Sigmoid colon (tissue), 7 donors: ENCODE data around the gene NCBP2L. TPM values are rescaled to one million over a fixed set of nuclear protein-coding genes. Genes with fewer than 3 reads are reported as not detected.

Source experiments
- DNase-seq: peaks from one replicate; pipeline ENCODE4 v3.0.0-alpha.2; 2019
- H3K27ac ChIP-seq, 4 donors: fragments of 200-600 bp; sonication (generic); one replicate each; pipeline ENCODE4 v1.5.1; 2016 to 2019; ENCODE audit warnings: mild to moderate bottlenecking in 1 of 4
- H3K27me3 ChIP-seq, 3 donors: fragments of 200-600 bp; sonication (generic); one replicate each; pipeline ENCODE4 v1.5.1; 2019; ENCODE audit warnings: mild to moderate bottlenecking in 1 of 3
- H3K36me3 ChIP-seq, 4 donors: fragments of 200-600 bp; sonication (generic); one replicate each; pipeline ENCODE4 v1.5.1; 2016 to 2019
- H3K4me1 ChIP-seq, 4 donors: fragments of 200-600 bp; sonication (generic); one replicate each; pipeline ENCODE4 v1.5.1; 2017 to 2019
- H3K4me3 ChIP-seq, 4 donors: fragments of 200-600 bp; sonication (generic); one replicate each; pipeline ENCODE4 v1.5.1; 2017 to 2019; ENCODE audit warnings: mild to moderate bottlenecking in 2 of 4, moderate library complexity in 1 of 4
- H3K9me3 ChIP-seq, 4 donors: fragments of 200-600 bp in 3 of 4; sonication (generic) in 3 of 4; one replicate each; pipeline versions ENCODE4 v1.5.1 to v1.6.1; 2013 to 2019
- CTCF ChIP-seq, 4 experiments: fragments of 450-650 bp in 3 of 4; fragments of 200-600 bp in 1 of 4; IDR thresholded peaks; one replicate each; pipeline ENCODE4 v1.5.1; 2016 to 2019; ENCODE audit warnings: antibody characterized with exemption in 4 of 4, mild to moderate bottlenecking in 3 of 4, moderate library complexity in 2 of 4
- EP300 ChIP-seq, 4 donors: sonication (generic); formaldehyde crosslinking; IDR thresholded peaks; one replicate each; pipeline ENCODE4 v1.6.1; 2017; ENCODE audit warnings: antibody characterized with exemption in 4 of 4
- POLR2A ChIP-seq, 2 donors: fragments of 450-650 bp; IDR thresholded peaks; one replicate each; pipeline ENCODE4 v1.6.1; 2016; ENCODE audit warnings: antibody characterized with exemption in 2 of 2, mild to moderate bottlenecking in 2 of 2, moderate library complexity in 2 of 2
- POLR2AphosphoS5 ChIP-seq, 4 donors: sonication (generic); formaldehyde crosslinking; IDR thresholded peaks; one replicate each; pipeline ENCODE4 v1.6.1; 2017; ENCODE audit warnings: antibody characterized with exemption in 4 of 4
- whole genome bisulfite sequencing, 2 donors: extraction: QIAGEN DNeasy Blood & Tissue Kit; methylation state at CpG; one replicate each; pipeline ENCODE4 v1.1.7; 2013; 5-methylcytosine and 5-hydroxymethylcytosine counted together
- intact Hi-C: fragments of 100-400 bp; cut with DNase I; formaldehyde crosslinking; loops from one replicate; pipeline ENCODE4 v1.15.1; 2023
- polyA plus RNA-seq, 3 donors: library from polyadenylated mRNA; stranded (reverse); fragments of 200-250 nt; gene quantifications; one replicate each; pipeline ENCODE4 v1.2.3, GENCODE V29; 2013
- total RNA-seq, 4 donors: library from RNA; depleted of rRNA; stranded (reverse); fragments of >200 nt; gene quantifications; one replicate each; pipeline ENCODE4 v1.1.0, GENCODE V29; 2016
- donor health status: healthy with polysubstance abuse.
- donor health status: Bipolar disorder and iron deficiency.
- donor health status: healthy.

NCBP2L gene
- total and polyA plus RNA-seq, 7 donors, result not detected

- 35 to 48% methylated on average over 7 of the region's 7 CpGs for WGBS, 2 donors
- peak overlapping the region; percentile 88 to 93 (median 91) for H3K27ac ChIP-seq
- H3K4me1 ChIP-seq, result peaks cover 0 to 53% (median 47%) of the 10 kb centered on the region in 4 donors
- H3K27me3 ChIP-seq, result no peaks in the 10 kb centered on the region
- no peak for DNase-seq
- no peaks in the 10 kb centered on the region for H3K9me3 ChIP-seq
- intact Hi-C loops, result loop anchor here (2.0 kb wide), 1 partner anchor 23 kb away; no protein-coding TSS in a partner anchor
- no peaks in the 10 kb centered on the region for H3K36me3 ChIP-seq
- TF ChIP-seq CTCF (IDR thresholded peaks at IDR 0.05) (no peak), POLR2A (IDR thresholded peaks at IDR 0.05) (no peak), EP300 (IDR thresholded peaks at IDR 0.05) (no peak), POLR2AphosphoS5 (IDR thresholded peaks at IDR 0.05) (no peak)
- H3K4me3 ChIP-seq, result peak overlapping the region in 1 of 4 donors; percentile 30
Measured at GRCh38 chrX:107741404-107741790, 36.1 kb upstream of the NCBP2L start.

GRCh38 chrX:107742700-107743191, 34.8 kb upstream of the NCBP2L start:
- H3K9me3 ChIP-seq, result no peaks in the 10 kb centered on the region
- no peak for TF ChIP-seq POLR2AphosphoS5 (IDR thresholded peaks at IDR 0.05)
- TF ChIP-seq EP300 (IDR thresholded peaks at IDR 0.05), result no peak
- TF ChIP-seq POLR2A (IDR thresholded peaks at IDR 0.05), result no peak
- TF ChIP-seq CTCF (IDR thresholded peaks at IDR 0.05), result no peak
- intact Hi-C loops, result no loop called here
- peak overlapping the region in 3 of 4 donors; percentile 23 to 30 (median 26) for H3K4me3 ChIP-seq
- H3K36me3 ChIP-seq, result no peaks in the 10 kb centered on the region
- H3K4me1 ChIP-seq, result peaks cover 0 to 65% (median 61%) of the 10 kb centered on the region in 4 donors
- DNase-seq, result no peak
- H3K27ac ChIP-seq, result peak overlapping the region; percentile 88 to 93 (median 91)
- WGBS, 2 donors, result 12 to 49% methylated on average over 23 of the region's 23 CpGs
- H3K27me3 ChIP-seq, result no peaks in the 10 kb centered on the region

GRCh38 chrX:107743995-107744394, 33.5 kb upstream of the NCBP2L start:
- Histone ChIP-seq H3K4me3 (no peak overlapping the region), H3K27ac (peak overlapping the region; percentile 88 to 93 (median 91)), H3K27me3 (no peaks in the 10 kb centered on the region), H3K9me3 (no peaks in the 10 kb centered on the region), H3K4me1 (peaks cover 0 to 66% (median 64%) of the 10 kb centered on the region in 4 donors), H3K36me3 (no peaks in the 10 kb centered on the region)
- no peak for DNase-seq
- TF ChIP-seq POLR2AphosphoS5 (IDR thresholded peaks at IDR 0.05) (no peak), EP300 (IDR thresholded peaks at IDR 0.05) (no peak), CTCF (IDR thresholded peaks at IDR 0.05) (no peak), POLR2A (IDR thresholded peaks at IDR 0.05) (no peak)
- WGBS, 2 donors, result 96 to 98% methylated on average over 7 of the region's 7 CpGs
- intact Hi-C loops, result no loop called here

- intact Hi-C loops, result no loop called here
- WGBS, 2 donors, result 93 to 96% methylated on average over 2 of the region's 2 CpGs
- H3K9me3 ChIP-seq, result no peaks in the 10 kb centered on the region
- no peak overlapping the region for H3K4me3 ChIP-seq
- H3K36me3 ChIP-seq, result no peaks in the 10 kb centered on the region
- H3K27ac ChIP-seq, result no peak overlapping the region
- DNase-seq, result no peak
- TF ChIP-seq EP300 (IDR thresholded peaks at IDR 0.05) (no peak), POLR2A (IDR thresholded peaks at IDR 0.05) (no peak), CTCF (IDR thresholded peaks at IDR 0.05) (no peak), POLR2AphosphoS5 (IDR thresholded peaks at IDR 0.05) (no peak)
- peaks cover 0 to 58% (median 58%) of the 10 kb centered on the region in 4 donors for H3K4me1 ChIP-seq
- no peaks in the 10 kb centered on the region for H3K27me3 ChIP-seq
Measured at GRCh38 chrX:107744868-107745267, 32.7 kb upstream of the NCBP2L start.
